HUES48 (cell line): ENCODE data around the gene PIBF1.
"Not testable (repeated sequence)": the region's sequence is repeated elsewhere in the genome, so short reads cannot be mapped to it uniquely, and the experiment has no call there.

Experiments
- H3K27ac ChIP-seq: one replicate; pipeline ENCODE4 v1.7.0; 2013; ENCODE audit warnings: low read depth, low read length, inconsistent platforms
- H3K27me3 ChIP-seq: 2 replicates; pipeline ENCODE4 v1.6.1; 2013; ENCODE audit warnings: mild to moderate bottlenecking, low read length; ENCODE audit not compliant: control insufficient read depth, insufficient read depth
- H3K36me3 ChIP-seq: 2 replicates; pipeline ENCODE4 v1.6.1; 2013; ENCODE audit warnings: low read length; ENCODE audit not compliant: control insufficient read depth, insufficient read depth
- H3K4me1 ChIP-seq: 2 replicates; pipeline ENCODE4 v1.6.1; 2013; ENCODE audit warnings: mild to moderate bottlenecking, low read length; ENCODE audit not compliant: control insufficient read depth, insufficient read depth
- H3K4me3 ChIP-seq: 2 replicates; pipeline ENCODE4 v1.5.1; 2013; ENCODE audit warnings: mild to moderate bottlenecking, low read depth, low read length
- H3K9ac ChIP-seq: 2 replicates; pipeline ENCODE4 v1.6.1; 2013; ENCODE audit warnings: mild to moderate bottlenecking, low read depth, low read length, moderate library complexity
- H3K9me3 ChIP-seq: 2 replicates; pipeline ENCODE4 v1.6.1; 2013; ENCODE audit warnings: low read length; ENCODE audit not compliant: control insufficient read depth, insufficient read depth

PIBF1 gene

GRCh38 chr13:72868229-72868628 lies 86.3 kb downstream of the PIBF1 start:
- no peak overlapping the region for H3K27ac ChIP-seq
- no peak overlapping the region for H3K4me3 ChIP-seq
- H3K4me1 ChIP-seq, result no peaks in the 10 kb centered on the region
- H3K27me3 ChIP-seq, result no peaks in the 10 kb centered on the region
- no peaks in the 10 kb centered on the region for H3K36me3 ChIP-seq
- no peaks in the 10 kb centered on the region for H3K9me3 ChIP-seq
- no peak overlapping the region for H3K9ac ChIP-seq

GRCh38 chr13:72875233-72875632 lies 93.3 kb downstream of the PIBF1 start:
- Histone ChIP-seq H3K4me1 (no peaks in the 10 kb centered on the region), H3K27ac (no peak overlapping the region), H3K9ac (no peak overlapping the region), H3K4me3 (no peak overlapping the region), H3K27me3 (no peaks in the 10 kb centered on the region), H3K9me3 (no peaks in the 10 kb centered on the region), H3K36me3 (no peaks in the 10 kb centered on the region)

GRCh38 chr13:72884101-72884500 lies 102.2 kb downstream of the PIBF1 start:
- Histone ChIP-seq H3K27me3 (no peaks in the 10 kb centered on the region), H3K9me3 (no peaks in the 10 kb centered on the region), H3K36me3 (no peaks in the 10 kb centered on the region), H3K27ac (no peak overlapping the region), H3K4me1 (no peaks in the 10 kb centered on the region), H3K9ac (no peak overlapping the region), H3K4me3 (no peak overlapping the region)

GRCh38 chr13:72886272-72887067 lies 104.5 kb downstream of the PIBF1 start:
- Histone ChIP-seq H3K9me3 (no peaks in the 10 kb centered on the region), H3K27ac (no peak overlapping the region), H3K27me3 (no peaks in the 10 kb centered on the region), H3K4me1 (no peaks in the 10 kb centered on the region), H3K36me3 (no peaks in the 10 kb centered on the region), H3K4me3 (no peak overlapping the region), H3K9ac (no peak overlapping the region)

GRCh38 chr13:72889495-72889894 lies 107.6 kb downstream of the PIBF1 start:
- Histone ChIP-seq H3K36me3 (0 out of 2 replicates have a peak, but pooled peaks cover 4% of the 10 kb centered on the region), H3K27me3 (no peaks in the 10 kb centered on the region), H3K9ac (no peak overlapping the region), H3K27ac (no peak overlapping the region), H3K4me3 (no peak overlapping the region), H3K4me1 (no peaks in the 10 kb centered on the region), H3K9me3 (no peaks in the 10 kb centered on the region)

GRCh38 chr13:72890546-72890945 lies 108.6 kb downstream of the PIBF1 start:
- Histone ChIP-seq H3K4me1 (no peaks in the 10 kb centered on the region), H3K9me3 (no peaks in the 10 kb centered on the region), H3K27me3 (no peaks in the 10 kb centered on the region), H3K27ac (no peak overlapping the region), H3K9ac (no peak overlapping the region), H3K4me3 (no peak overlapping the region), H3K36me3 (0 out of 2 replicates have a peak, but pooled peaks cover 5% of the 10 kb centered on the region)

GRCh38 chr13:72891423-72891822 lies 109.5 kb downstream of the PIBF1 start:
- no peaks in the 10 kb centered on the region for H3K4me1 ChIP-seq
- H3K27me3 ChIP-seq, result no peaks in the 10 kb centered on the region
- no peak overlapping the region for H3K27ac ChIP-seq
- H3K9ac ChIP-seq, result no peak overlapping the region
- H3K4me3 ChIP-seq, result no peak overlapping the region
- peaks cover 13% of the 10 kb centered on the region for H3K36me3 ChIP-seq
- no peaks in the 10 kb centered on the region for H3K9me3 ChIP-seq

GRCh38 chr13:72896869-72897268 lies 114.9 kb downstream of the PIBF1 start:
- Histone ChIP-seq H3K27ac (no peak overlapping the region), H3K9ac (no peak overlapping the region), H3K4me3 (no peak overlapping the region), H3K9me3 (no peaks in the 10 kb centered on the region), H3K4me1 (no peaks in the 10 kb centered on the region), H3K36me3 (peaks cover 13% of the 10 kb centered on the region), H3K27me3 (no peaks in the 10 kb centered on the region)

GRCh38 chr13:72901546-72901945 lies 119.6 kb downstream of the PIBF1 start:
- H3K9me3 ChIP-seq, H3K4me1 ChIP-seq, H3K27ac ChIP-seq, H3K36me3 ChIP-seq, H3K27me3 ChIP-seq, H3K4me3 ChIP-seq, H3K9ac ChIP-seq: not testable (repeated sequence)

GRCh38 chr13:72908416-72908815 lies 126.5 kb downstream of the PIBF1 start:
- H3K9me3 ChIP-seq, result no peaks in the 10 kb centered on the region
- H3K4me1 ChIP-seq, result peaks cover 23% of the 10 kb centered on the region
- 0 out of 2 replicates have a peak, but pooled peaks cover 6% of the 10 kb centered on the region for H3K36me3 ChIP-seq
- H3K9ac ChIP-seq, result no peak overlapping the region
- H3K27ac ChIP-seq, result no peak overlapping the region
- H3K27me3 ChIP-seq, result no peaks in the 10 kb centered on the region
- no peak overlapping the region for H3K4me3 ChIP-seq

- Histone ChIP-seq H3K9me3 (no peaks in the 10 kb centered on the region), H3K27ac (no peak overlapping the region), H3K4me3 (no peak overlapping the region), H3K27me3 (no peaks in the 10 kb centered on the region), H3K36me3 (0 out of 2 replicates have a peak, but pooled peaks cover 6% of the 10 kb centered on the region), H3K4me1 (peaks cover 13% of the 10 kb centered on the region), H3K9ac (no peak overlapping the region)
Measured at GRCh38 chr13:72911981-72912380, 130.0 kb downstream of the PIBF1 start.
